ENCODE results near the gene INTS4.
"Not testable (repeated sequence)": the region's sequence is repeated elsewhere in the genome, so short reads cannot be mapped to it uniquely, and the experiment has no call there.

INTS4 gene

GRCh38 chr11:78023426-78023825 lies 29.0 kb upstream of the INTS4 start:
- no peak for DNase-seq

DNA sequence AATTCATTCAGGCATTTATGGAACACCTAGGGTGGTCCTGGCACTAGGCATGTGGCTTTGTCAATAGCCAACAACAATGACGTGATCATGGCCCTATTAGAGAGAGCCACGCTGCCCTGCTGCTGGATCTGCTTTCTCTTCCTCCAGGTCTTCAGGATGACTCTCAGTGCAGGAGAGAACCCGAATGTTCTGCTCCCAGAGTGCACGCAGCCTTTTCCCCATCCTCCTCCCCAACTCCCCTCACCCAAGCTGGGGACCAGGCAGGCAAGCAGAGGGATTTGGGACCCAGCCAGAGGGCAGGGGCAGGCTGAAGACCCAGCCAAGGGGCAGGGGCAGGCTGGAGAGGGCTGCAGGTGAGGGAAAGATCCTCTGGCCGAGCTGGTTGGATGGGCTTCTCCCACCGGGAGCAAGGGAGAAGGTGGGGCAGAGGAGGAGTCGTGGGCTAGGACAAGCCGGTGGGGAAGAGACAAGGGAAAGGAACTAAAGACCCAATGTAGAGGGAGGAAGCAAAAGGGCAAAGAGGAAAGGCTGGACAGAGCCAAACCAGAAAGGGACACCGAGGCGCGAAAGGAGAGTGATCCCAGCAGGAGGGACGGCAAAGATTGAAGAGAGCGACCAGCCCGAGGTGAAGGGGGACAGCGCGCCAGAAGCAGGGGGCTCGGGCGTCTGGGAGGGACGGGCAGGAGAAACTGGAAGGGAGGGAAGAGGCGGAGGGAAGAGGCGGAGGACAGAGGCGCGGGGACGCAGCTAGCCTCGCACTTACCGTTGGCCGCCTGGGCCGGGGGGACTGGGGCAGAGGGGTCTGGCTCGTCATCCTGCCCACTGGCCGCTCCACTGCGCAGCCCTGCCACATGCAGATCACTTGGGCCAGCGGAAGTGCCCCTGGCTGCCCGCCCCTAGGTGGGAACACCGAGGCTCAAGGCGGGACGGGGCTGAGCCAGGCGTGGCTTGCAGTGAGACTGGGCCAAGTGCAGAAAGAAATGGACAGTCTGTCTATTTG lies 28.2 kb upstream of the INTS4 start, which contains the start of gene KCTD14:
KCTD14 (minus strand) TSS at position 880 of the 1,000 bp plus-strand sequence; CDS start at position 853, 27 bp downstream.
- peak; percentile 11 for DNase-seq

- DNase-seq = no peak
Measured at GRCh38 chr11:78021611-78022010, 27.1 kb upstream of the INTS4 start.

GRCh38 chr11:78020246-78020645 lies 25.8 kb upstream of the INTS4 start:
- DNase-seq = no peak

DNA sequence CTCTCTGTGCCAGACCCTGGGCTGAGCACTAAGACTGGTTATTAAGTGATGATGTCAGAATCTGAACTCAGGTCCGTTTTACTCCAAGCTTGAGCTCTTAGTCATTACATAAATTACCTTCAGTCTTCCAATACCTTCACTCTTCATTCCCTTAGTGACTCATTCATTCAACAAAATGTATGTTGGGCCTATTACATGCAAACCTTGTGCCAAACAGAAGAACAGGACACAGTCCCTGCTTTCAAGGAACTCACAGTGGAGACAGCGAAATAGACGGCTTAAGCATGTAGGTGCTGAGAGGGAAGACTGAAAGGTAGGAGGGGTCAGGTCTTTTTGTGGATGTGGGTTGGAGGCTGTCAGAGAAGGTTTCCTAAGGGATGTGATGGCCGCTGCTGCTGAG lies 25.3 kb upstream of the INTS4 start:
- DNase-seq = peak; percentile 49

GRCh38 chr11:78015878-78016277 lies 21.4 kb upstream of the INTS4 start:
- no peak for DNase-seq

DNA sequence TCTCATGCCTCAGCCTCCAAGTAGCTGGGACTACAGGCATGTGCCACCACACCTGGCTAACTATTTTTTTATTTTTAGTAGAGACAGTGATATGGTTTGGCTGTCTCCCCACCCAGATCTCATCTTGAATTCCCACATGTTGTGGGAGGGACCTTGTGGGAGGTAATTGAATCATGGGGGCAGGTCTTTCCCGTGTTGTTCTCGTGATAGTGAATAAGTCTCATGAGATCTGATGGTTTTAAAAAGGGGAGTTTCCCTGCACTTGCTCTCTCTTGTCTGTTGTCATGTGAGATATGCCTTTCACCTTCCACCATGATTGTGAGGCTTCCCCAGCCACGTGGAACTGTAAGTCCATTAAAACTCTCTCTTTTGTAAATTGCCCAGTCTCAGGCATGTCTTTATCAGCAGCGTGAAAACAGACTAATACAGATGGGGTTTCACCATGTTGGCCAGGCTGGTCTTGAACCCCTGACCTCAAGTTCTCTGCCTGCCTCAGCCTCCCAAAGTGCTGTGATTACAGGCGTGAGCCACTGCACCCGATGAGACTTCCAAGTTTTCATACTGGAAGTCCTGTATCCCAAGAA lies 20.6 kb upstream of the INTS4 start:
- DNase-seq = not testable (repeated sequence)

- DNase-seq = no peak
Measured at GRCh38 chr11:78011301-78011700, 16.8 kb upstream of the INTS4 start.

GRCh38 chr11:78010755-78011154 lies 16.3 kb upstream of the INTS4 start:
- DNase-seq = no peak

DNA sequence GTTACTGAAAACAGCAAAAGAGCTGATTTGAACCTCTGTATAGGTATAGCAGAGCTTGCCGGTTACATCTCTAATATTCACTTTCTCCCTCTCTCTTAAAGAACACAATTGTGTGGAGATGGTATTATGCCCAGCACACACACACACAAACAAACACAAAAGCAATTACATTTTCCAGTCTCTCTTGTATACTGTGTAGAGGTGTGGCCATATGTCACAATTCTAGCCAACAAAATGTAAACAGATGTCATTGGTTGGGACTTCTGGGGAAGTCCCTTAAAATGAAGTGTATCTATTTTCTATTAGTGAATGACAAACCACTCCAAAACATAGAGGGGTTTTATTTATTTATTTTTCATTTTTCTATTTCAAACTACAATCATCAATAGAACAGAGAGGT lies 15.8 kb upstream of the INTS4 start:
- no peak for DNase-seq

DNA sequence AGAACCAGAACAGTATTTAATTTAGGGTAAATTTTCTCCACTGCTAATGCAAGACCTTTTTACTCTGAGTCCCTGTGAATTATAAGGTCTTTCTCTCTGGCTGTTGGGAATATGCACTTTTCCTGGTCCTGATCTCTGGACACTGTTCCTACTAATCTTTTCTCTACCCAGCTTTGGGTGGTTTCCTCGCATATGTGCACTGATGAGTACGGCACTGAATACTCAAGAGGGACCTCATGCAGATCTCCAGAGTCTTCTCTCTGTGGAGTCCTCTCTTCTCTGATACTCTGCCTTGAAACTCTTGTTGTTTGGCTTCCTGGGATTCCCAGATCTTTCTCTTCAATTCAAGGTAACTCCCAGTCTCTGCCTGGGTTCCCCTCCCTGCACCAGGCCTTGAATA lies 14.6 kb upstream of the INTS4 start:
- DNase-seq = no peak

DNA sequence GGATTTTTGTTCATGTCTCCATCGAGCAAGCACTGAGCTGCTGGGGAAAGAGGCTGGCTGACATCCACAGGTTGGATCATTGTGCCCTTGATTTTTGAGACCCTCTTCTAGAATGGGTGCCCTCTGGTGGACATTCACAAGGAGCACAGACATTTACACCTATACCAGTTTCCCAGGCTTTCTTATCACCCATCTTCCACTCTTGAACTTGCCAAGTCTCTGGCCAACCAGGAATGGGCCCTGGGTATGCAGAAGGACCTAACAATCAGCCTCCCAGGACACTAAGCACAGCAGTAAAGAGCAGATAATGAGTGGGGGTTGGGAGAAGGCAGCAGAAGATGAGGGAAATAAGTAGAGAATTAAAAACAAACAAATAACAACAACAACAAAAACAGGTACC lies 5.7 kb upstream of the INTS4 start:
- peak; percentile 74 for DNase-seq

- DNase-seq = no peak
Measured at GRCh38 chr11:77999446-78000030, 5.1 kb upstream of the INTS4 start.

- DNase-seq = no peak
Measured at GRCh38 chr11:77993902-77994301, 566 bp downstream of the INTS4 start.

GRCh38 chr11:77990981-77991380 lies 3.5 kb downstream of the INTS4 start:
- no peak for DNase-seq

GRCh38 chr11:77986456-77986855 lies 8.0 kb downstream of the INTS4 start:
- not testable (repeated sequence) for DNase-seq

GRCh38 chr11:77981346-77981947 lies 13.0 kb downstream of the INTS4 start:
- DNase-seq = no peak

GRCh38 chr11:77968337-77968736 lies 26.1 kb downstream of the INTS4 start:
- DNase-seq = no peak

DNA sequence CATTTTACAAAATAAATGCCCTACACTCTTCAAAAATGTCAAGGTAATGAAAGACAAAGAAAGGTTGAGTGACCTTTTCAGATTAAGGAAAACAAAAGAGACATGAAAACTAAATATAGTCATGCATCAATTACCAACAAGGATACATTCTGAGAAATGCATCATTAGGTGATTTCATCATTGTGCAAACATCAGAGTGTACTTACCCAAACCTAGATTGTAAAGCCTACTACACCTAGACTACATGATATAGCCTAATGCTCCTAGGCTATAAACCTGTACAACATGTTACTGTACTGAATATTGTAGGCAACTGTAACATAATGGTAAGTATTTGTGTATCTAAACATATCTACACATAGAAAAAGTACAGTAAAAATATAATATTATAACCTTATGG lies 26.7 kb downstream of the INTS4 start:
- DNase-seq = no peak

GRCh38 chr11:77967121-77967520 lies 27.3 kb downstream of the INTS4 start:
- DNase-seq = no peak

GRCh38 chr11:77966338-77966737 lies 28.1 kb downstream of the INTS4 start:
- DNase-seq = no peak

DNA sequence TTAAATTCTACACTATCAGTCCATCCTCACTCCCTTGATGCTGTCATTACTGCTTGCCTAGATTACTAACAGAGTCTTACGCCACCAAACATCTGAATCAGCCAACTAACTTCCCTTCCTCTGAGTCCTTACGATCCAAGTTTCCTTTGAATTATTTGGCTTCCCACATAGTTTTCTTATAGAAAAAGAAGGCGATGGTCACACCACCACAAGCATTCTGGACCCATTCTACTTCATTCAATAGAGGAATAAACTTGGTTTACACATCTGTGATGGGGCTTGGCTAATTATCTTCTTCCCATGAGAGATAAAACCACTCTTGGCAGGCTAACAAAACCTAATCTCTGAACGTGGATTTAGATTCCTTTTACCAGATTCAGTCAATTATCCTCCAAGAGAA lies 35.0 kb downstream of the INTS4 start:
- DNase-seq = peak; percentile 9

DNA sequence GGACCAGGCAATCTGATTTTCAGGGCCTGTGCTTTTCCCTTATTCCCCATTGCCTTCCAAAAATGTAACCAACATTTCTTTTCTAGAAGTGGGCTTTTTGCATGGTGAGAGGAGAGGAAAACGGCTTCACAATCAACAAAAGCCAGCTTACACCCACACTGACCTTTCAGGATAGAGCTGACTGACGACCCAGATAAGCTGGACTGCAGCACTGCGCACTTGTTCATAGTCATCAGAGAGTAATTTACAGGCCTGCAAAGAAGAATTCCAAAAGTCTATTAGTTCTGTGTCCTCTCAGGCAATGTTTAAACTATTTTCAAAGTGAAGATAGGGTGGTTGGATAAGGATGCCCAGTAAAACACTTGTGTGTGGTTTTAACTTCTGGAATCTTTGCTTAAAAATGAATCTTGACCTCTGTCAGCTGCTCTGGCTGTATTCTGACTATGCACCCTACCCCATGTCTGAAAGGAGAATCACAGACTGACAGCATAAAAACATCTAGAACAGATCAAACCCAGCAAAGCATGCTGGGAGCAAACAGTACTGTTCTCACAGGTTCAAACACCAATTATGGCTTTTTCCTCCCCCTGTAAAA lies 35.8 kb downstream of the INTS4 start:
- DNase-seq = not testable (repeated sequence)
